Measurements from ENCODE around the gene P2RY6.

GRCh38 chr11:73229896-73230875, 42.0 kb upstream of the P2RY6 start:
- no peak for TF ChIP-seq CTCF (IDR thresholded peaks at IDR 0.05; ENCODE audit: borderline replicate concordance, extremely low read depth, low read length, poor library complexity, severe bottlenecking)
- no peak for TF ChIP-seq EZH2 (IDR thresholded peaks at IDR 0.05; ENCODE audit: borderline replicate concordance, low read depth, low read length, severe bottlenecking)

Measured in DND-41 (cell line).